NCI-H2171 treated with DMSO at 0.1 percent for 48 hours (cell line): ENCODE measurements around the gene TCERG1.

Experiments used
- DNase-seq: peaks from one replicate; lab custom pipeline; 2025; lab: John Stamatoyannopoulos, UW

TCERG1 gene

DNA sequence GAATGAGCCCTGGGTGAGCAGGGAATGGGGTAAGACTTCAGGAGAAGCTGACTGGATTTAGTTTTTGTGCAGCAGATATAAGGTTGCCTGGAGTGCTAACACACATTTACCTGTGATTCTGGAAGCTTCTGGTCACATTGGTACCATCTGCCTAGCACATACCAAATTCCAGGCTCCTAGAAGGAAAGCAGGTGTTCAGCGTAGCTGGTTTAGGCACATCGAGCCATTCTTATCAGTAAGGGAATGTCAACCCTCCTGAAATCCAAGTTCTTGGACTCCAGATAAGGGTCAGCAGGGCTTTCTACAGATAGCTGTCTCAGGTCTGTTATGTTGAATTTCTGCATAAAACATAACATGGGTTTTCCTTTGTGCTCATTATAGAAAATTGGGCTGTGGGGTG lies 10.3 kb downstream of the TCERG1 start:
- no peak for DNase-seq

DNA sequence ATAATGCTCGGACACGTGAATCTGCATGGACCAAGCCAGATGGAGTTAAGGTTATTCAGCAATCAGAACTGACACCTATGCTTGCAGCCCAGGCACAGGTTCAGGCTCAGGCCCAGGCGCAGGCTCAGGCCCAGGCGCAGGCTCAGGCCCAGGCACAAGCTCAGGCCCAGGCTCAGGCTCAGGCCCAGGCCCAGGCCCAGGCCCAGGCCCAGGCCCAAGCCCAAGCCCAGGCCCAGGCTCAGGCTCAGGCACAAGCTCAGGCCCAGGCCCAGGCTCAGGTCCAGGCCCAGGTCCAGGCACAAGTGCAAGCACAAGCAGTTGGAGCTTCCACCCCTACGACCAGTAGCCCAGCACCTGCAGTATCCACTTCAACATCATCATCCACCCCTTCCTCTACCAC lies 11.8 kb downstream of the TCERG1 start:
- no peak for DNase-seq

DNA sequence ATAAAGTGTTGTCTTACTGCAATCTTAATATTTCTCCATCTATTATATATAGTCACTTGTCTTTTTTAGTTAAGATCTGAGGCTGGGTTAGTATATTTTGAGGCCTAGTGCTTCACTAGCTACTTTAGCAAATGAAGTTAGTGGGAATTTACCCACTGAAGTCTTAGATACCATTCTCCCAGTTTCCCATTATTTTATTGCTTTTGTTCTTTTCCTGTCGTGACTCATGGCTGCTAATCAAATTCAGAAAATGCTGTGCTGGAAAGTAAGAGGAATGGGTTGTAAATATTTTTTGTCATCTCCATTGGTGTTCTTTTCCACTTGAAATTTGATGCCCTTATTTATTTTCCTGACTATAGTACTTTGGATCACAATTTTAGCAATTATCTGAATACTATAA lies 14.2 kb downstream of the TCERG1 start:
- no peak for DNase-seq

DNA sequence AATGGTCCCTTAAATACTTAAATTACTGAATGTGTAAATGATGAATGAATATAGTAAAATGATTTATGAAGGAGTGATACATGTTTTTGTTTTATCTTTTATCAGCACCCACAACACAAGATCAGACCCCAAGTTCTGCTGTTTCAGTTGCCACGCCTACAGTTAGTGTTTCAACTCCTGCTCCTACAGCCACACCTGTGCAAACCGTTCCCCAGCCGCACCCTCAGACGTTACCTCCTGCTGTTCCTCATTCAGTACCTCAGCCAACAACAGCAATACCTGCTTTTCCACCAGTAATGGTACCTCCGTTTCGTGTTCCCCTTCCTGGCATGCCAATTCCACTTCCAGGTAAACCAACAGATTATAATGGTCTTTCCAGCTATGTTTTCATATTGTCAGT lies 16.3 kb downstream of the TCERG1 start:
- DNase-seq = no peak

DNA sequence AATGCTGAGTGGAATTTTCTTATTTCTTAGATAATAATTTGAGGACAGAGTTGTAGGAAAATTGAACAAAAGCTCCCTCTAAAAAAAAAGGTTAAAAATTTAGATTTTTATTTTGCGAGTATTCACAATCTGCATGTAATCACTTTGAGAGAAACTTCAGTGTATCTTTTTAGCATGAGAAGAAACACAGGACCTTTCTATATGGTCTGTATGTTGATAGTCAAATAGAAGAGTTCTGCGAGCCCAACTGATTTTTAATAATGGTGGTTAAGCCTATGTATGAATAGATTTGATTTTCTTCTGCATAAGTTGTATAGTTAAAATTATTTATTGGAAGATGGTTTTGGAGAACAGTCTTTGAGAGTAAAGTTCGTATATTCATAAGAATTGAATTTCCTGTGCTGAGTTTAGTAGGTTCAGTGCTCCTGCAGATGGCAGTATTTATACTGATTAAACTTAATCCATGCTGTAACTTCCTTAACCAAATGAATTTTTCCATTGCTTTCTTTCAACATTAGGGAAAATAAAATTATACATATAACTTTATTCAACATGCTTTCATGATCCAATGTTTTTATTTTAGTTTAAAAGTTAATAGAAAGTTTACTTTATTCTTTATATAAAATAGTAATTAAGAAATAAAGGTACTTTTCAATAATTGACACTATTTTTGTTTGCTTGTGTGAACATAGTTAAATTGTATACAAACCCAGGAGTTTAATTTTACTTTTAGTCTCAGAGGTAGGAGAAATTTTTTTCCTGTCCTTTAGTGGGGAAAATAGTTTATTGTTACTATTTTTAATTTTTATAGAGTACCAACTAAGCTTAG lies 19.6 kb downstream of the TCERG1 start:
- no peak for DNase-seq

DNA sequence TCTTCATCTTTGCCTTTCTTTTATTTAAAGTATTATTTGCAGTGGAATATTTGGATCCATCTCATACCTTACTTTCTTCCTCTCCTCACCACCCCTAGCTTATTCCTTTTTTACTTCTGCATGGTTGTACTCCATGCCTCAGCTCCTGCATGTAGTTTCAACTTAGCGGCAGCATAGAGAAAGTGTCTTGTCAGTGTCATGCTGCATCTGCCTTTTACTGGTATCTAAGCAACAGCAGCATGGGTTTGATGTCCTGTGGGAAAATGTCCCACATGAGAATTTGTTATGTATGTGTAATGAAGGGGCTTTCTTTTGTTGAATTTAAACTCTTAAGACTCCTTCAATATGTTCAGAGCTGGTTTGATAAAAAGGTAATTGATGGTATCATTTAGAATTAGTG lies 20.6 kb downstream of the TCERG1 start:
- DNase-seq = no peak

DNA sequence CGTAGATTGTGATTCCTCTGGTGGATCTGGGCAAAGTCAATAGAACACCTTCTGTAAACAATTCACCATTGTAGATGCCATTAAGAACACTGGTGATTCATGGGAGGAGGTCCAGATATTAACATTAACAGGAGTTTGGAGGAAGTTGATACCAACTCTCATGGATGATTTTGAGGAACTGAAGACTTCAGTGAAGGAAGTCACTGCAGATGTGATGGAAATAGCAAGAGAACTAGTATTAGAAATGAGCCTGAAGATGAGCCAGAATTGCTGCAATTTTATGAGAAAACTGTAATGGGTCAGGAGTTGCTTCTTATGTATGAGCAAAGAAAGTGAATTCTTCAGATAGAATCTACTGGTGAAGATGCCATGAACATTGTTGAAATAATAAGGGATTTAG lies 26.9 kb downstream of the TCERG1 start:
- DNase-seq = no peak

DNA sequence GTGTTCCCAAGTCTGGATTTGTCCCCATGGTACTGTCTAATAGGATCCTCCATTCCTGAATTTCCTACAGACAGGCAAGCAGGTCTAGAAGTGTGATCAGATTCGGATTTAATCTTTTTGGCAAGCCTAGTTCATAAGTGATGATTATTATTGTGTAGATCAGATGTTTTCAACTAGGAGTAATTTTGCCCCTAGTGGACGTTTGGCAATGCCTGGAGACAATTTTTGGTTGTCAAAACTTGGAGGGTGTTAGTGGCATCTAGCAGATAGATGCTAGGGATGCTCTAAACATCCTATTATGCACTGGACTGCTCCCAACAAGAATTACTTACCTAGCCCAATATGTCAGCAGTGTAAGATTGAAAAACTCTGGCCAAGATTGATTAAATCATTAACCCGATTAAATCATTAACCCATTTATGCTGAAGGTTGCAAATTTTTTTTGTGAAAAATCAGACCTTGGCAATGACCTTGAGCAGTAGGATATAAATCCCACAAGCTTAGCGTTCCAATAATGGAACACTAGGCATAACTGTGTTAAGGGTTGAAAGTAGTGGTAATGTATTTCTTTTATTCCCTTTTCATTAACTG lies 28.2 kb downstream of the TCERG1 start:
- DNase-seq = no peak

DNA sequence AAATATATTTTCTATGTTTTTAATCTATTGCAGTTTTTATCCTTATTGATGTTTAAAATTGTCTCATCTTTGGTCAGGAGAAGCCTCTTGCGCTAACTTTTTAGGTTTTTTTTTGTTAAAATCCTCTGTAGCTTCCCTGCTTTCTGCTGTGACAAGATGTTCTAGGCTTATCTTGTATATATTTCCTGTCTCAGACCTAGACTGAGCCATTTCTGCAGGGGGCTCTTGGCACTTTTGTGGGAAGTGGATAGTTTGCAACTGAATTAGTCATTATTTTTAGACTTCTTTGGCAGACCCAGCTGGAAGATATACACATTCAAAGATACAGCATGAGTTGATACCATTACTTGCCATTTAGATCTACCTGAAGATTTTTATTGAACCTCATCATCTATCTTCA lies 28.8 kb downstream of the TCERG1 start:
- no peak for DNase-seq

DNA sequence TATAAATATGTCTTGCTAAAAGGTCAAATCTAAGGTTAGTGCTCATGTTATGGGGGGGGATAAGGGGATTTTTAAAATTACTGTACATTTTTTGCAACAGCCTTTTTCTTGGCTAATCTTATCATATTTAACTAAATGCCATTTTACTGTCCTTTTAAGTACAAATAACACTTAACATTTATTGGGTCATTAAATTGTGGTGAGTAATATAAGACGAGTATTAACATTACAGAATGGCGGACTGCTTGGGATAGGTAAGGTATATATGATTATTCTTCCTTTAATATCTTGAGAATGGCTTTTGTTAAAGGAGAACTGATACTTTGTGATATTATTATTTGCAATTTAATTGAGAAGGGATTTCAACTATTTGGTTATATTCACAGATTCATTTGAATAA lies 35.6 kb downstream of the TCERG1 start:
- no peak for DNase-seq

DNA sequence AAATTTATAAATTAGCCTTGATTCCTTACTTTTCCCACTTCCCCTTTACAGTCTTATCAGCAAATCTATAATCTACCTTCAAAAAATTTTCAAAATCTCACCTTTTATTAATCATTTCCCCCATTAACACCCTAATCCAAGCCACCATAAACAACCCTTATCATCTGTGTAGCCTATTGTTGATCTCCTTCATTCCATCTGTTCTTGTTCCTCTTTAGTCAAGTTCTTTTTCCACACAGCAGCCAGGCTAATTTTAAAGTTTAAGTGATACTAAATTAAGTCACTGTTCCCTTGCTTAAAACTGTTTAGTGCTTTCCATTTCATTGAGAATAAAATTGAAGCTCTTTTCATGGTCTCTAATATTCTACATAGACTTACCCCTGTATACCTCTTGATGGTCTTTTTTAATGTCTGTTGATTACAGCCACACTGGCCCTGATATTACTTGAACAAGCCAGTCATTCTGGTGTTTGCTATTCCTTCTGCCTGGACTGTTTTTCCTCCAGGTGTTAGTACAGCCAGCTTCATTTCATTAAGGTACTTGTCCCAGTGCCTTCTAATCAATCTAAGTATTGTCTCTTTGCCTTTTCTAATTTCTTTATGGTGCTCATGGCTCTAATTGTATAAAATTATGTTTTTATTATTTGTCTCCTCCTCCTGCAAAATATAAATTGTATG lies 37.7 kb downstream of the TCERG1 start:
- no peak for DNase-seq

DNA sequence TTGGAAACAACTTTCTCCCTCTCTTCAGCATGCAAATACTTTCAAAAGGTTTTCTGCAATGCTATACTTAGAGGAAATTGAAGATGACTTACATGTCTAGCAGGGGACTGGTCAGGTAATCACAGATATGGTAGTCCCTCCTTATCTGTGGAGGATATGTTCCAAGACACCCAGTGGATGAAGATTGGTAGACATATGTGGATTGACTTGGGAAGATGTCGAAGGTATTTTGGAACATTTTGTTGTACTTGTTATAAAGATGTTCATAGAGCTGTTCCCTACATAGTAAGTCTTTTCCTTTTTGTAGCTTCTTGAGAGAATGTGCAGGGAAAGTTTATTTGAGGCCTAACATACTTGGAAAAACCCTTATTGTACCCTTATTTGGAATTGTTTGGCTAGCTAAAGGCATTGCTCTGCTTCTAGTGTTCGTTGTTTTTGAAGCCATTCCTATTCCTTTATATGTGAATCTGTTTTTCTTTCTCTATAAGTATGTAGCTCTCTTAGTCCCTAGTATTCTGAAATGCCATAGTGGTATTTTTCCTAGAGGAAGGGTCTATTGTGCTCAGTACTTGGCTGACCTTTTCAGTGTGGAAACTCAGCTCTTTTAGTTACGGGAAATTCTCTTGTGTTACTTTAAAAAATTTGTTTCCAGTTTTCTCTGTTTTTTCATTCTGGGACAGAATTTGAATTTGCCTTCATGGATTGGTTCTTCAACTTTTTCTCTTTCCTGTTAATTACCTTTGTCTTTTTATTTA lies 43.1 kb downstream of the TCERG1 start:
- DNase-seq = no peak

DNA sequence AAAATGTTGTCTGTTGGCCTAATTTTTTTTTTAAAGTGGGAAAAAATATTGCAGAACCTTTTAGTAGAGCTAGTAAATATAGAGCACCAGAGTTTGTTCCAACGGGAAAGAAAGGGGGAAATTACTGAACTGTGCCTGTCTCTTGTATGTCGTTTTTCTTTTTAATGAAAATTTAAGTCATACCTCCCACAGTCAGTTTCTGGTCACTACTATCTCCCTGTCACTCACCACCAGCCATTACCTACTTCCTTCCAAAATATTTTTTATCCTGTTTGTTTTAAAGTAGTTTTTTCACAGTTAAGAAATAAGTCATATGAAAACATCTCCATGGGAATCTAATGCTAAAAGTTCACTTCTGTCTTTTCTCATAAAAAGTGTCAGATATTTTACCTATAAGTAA lies 47.5 kb downstream of the TCERG1 start:
- no peak for DNase-seq

DNA sequence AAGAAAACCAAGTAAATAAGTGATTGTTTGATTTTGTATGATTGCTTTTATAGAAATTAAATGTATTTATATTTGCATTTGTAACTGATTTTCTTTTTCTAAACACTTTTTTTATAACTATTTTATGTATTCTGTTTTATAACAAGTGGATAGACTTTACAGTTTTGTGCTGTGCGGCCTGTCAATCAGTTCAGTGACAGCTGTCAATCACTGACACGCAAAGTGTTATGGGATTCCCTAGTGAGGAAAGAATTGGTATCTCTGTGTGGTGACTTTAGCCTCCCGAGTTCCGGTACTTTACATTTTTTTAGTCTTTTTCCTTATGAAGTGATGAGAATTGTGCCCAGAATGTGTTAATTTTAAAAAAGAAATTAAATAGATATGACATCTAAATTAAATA lies 52.5 kb downstream of the TCERG1 start:
- DNase-seq = no peak

DNA sequence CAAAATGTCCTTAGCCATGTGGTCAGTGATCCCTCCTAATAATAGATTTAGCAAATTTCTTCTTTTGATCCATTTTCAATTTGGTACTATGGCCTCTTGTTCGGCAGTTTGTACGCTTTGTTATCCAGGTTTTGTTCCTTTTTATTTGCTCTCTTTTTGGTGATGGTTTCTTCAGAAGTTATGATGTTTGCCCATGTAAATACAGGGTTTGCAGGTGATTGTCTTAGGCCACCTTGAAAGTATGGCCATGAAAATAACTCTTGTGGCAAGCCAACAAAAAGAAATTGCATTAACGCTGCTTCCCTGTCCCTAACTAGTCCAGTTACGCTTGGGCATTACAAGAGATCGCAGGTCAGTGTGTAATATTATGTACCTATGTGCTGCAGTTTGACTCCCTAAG lies 60.3 kb downstream of the TCERG1 start:
- DNase-seq = no peak

DNA sequence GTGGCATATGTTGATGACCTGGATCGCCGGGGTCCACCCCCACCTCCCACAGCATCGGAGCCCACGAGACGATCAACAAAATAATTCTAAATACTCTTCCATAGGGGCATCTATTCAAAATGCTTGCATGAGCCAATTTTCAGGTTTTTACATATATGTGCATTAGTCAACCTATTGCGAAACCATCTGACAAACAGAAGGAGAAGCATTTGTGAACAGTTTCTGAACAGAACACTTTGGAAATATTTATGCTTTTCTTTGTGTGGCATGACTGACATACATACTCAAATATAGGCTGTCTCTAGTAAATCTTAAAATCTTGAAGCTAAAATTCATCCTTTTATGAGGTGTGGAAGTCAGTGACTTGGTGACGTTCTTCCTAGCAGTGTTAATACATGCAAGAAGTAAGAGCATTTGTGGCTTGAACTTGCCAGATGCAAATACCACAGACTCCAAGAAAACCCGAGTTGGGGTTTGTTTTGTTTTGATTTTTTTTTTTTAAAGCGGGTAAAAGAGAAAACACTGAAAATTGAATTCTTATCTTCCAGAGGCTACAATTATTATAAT lies 63.5 kb downstream of the TCERG1 start:
- DNase-seq = no peak

DNA sequence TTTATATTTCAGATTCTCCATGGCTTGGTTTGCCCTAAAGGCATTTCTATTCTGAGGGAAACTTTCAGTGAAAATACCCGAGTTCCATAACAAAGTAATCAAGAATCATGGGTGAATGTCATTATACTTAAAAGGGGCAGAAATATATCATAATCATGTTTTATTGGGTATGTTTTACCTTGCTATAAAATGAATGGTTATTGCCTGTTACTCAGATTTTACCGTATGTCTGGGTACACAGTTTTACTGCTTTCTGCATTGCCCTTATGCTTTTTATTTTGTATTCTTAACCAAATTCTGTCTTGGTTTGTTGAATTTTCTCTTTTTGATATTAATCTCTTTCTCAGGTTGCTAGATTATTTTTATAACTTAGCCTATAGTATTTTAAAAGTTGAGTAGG lies 66.3 kb downstream of the TCERG1 start:
- DNase-seq = no peak

DNA sequence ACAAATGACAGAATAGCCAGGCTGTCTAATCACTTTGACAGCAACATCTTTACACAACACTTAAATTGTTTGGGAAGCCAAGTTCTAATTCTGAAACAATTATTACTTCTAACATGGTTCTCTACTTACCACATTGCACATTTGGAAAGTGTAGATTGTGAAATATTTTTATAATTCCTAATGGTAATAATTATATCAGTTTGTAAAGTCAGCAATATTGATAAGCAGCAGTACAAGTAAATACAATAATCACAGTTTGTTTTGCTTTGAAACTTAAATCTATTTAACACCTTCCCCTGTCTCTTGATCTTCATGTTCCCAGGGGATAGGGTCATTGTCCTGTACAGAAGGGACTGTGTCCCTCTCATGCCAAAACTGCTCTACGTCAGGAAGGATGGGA lies 67.4 kb downstream of the TCERG1 start:
- no peak for DNase-seq

DNA sequence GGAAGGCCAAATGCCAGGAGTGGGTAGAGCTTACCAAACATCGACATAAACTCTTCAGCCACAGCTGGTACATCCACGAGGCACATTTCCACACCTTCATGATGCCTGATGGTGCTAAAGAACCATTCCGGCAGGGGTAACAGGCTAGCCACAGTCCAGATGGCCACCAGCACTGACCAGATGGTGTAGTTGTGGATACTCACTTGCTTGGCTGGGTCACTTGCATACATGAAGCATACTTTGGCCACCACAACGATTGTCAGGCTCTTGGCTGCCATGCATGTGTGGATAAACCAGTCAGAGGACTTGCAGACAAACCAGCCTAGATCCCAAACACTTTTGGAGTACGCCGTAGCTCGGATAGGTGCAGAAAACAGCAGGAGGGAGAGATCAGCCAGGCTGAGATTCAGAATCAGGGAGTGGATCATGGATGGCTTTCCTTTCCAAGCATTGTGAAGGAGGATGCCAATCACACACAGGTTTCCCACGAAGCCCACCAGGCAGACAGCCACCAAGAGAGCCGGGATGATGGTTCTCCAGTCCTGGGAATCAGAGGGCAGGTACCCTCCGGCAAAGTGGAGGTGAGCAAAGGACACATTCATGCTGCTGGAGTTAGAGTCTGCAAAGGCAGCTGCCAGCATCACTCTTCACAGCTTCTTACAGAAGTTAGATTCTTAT lies 68.5 kb downstream of the TCERG1 start:
- no peak for DNase-seq

DNA sequence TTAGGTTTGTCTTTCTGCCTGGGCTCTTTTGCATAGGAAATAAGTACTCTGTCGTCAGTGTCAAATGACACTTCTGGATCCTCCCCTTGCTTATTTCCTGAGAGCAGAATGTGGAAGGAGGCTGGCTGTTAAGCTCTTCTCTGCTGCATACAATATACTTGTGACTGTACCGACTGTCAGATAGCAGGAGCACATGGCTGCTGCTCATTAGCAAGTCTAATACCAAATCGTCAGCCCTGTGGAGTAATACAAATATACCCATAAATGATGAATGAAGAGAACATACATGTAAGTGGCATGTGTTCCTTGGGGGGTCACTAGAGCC lies 69.0 kb downstream of the TCERG1 start, which contains the start of gene GPR151:
Gene GPR151, minus strand, starts transcription at position 40 of the 325 bp plus-strand sequence. CDS start 77 bp downstream, outside the sequence.
- DNase-seq = peak; percentile 7

DNA sequence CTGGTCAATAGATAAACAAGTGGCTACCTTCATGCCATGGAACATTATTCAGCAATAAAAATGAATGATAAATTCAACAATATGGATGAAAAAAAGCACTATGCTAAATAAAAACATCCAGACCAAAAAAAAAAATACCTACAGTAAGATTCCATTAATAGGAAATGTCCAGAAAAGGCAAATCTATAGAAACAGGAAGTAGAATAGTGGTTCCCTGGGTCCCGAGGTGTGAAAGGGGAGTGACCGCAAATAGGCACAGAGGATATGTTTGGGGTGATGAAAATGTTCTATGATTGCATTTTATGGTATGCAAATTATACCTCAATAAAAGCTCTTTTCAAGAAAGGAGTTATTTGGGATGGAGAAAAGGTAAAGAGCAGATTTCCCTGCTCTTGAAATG lies 72.4 kb downstream of the TCERG1 start:
- no peak for DNase-seq

DNA sequence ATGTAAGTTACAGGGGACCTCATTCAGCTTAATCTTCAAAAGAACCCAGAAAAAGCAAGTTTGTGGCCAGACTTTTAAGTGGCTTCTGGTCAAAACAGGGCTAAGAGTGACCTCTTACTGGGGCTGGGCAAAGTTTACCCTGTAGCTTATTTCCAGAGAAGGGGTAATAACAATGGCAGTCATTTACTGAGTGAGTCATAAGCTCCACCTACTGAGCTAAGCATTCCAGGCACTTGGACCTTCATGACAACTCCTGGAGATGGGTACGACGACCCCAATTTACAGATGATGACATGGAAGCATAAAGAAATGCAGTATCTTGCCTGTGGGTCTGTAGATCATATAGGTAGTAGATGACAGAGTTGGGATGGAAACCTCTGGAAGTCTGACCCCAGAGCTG lies 73.6 kb downstream of the TCERG1 start:
- no peak for DNase-seq
